ENCODE data around the gene SLC35F4.
"Not testable (repeated sequence)": the region's sequence is repeated elsewhere in the genome, so short reads cannot be mapped to it uniquely, and the experiment has no call there.

SLC35F4 gene

DNA sequence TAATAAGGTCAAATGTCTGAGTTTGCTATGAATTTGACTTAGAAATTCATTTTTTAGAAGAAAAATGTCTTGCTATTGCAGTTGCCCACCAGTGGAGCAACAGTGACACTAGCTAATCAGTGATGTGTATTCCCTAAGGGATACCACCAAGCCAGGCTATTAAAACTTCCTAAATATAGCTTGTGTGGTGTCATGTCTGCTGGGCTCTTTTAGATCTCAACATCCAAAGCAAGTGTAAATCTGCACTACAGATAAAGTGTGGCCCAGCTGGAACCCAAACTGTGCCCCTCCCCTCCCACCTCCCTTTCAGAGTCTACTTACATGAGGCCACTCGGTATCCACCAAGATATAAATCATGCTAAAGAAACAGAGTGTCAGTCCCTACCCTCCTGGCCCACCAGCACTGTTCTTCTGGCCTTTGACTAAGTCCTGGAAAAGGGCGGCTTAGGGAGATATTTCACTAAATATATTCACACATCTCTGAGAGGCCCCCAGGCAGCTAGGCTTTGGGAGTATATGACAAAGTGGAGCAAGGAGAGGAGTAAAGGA is 53.8 kb downstream of the SLC35F4 start:
- no peak for DNase-seq (ENCODE audit: insufficient read length, low spot score)
- FAIRE-seq = no peak

- peak; percentile 80 for FAIRE-seq
- no peak for DNase-seq (ENCODE audit: insufficient read length, low spot score)
Measured at GRCh38 chr14:57809808-57810207, 56.1 kb downstream of the SLC35F4 start.

GRCh38 chr14:57797160-57797559 is 68.7 kb downstream of the SLC35F4 start:
- FAIRE-seq = no peak
- no peak for DNase-seq (ENCODE audit: insufficient read length, low spot score)

- FAIRE-seq (no peak), DNase-seq (ENCODE audit: insufficient read length, low spot score) (no peak)
Measured at GRCh38 chr14:57796556-57796955, 69.3 kb downstream of the SLC35F4 start.

DNA sequence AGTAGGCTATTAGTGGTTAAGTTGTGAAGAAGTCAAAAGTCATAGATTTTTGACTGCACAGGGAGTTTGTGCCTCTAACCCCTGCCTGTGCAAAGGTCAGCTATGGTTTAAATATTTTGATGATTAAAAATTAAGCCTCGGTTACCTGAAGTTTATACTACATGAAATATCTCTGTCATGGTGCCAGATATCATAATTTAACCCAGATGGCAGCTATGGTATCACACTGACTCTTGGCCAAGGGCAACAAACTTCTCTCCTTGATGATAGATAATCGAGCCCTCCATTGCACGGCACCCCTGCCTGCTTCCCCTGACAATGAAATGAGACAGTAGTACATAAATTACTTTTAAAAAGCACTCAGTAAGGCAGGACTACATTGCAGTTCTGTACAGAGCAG is 80.8 kb downstream of the SLC35F4 start:
- DNase-seq (ENCODE audit: insufficient read length, low spot score) = no peak
- FAIRE-seq = peak; percentile 49

DNA sequence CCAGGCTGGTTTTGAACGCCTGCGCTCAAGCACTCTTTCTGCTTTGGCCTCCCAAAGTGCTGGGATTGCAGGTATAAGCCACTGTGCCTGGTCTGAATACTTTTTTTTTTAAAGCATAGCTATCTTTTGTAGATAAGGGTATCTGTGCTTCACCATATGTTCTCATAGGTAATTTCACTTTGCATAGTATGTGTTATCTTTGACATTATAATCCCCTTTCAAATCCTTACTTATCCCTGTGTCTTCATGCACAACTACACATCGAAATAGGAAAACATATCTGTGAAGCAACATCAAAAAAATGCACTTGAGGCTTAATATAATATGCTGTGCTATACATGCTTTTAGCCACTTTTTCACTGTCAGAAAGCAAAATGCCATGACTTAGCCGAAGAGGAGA is 94.1 kb downstream of the SLC35F4 start:
- DNase-seq (ENCODE audit: insufficient read length, low spot score) = no peak
- peak; percentile 57 for FAIRE-seq

GRCh38 chr14:57769863-57770523 is 95.9 kb downstream of the SLC35F4 start:
- DNase-seq (ENCODE audit: insufficient read length, low spot score) (no peak), FAIRE-seq (peak; percentile 64)

GRCh38 chr14:57761800-57762199 is 104.1 kb downstream of the SLC35F4 start:
- FAIRE-seq = no peak

GRCh38 chr14:57760896-57761295 is 105.0 kb downstream of the SLC35F4 start:
- DNase-seq (ENCODE audit: insufficient read length, low spot score) = no peak
- peak; percentile 54 for FAIRE-seq

More at GRCh38 chr14:57761800-57762199, 104.1 kb downstream of the SLC35F4 start:
- DNase-seq (ENCODE audit: insufficient read length, low spot score) = no peak

DNA sequence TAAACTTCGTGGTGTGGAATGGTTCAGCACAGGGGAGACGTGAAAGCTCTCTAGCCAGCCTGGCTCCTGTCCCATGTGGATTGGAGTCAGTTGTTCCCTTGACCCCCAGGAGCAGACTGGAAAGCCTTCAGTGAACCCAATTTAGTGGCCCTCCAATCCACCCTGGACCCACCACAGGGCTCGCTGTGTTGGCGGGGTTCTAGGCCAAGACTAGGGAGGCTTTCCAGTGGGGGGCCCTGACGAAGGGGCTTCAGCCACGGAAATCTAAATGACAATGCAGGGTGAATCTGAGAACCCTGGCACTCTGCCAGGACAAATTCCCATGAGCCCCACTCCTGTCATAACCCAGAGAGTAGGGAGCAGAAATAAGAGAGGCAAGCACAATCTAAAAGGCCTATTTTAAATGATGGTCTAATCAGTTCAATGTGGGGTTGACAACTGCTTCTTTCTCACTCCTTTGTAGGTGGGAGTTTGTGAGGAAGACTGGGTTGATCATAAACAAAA is 110.8 kb downstream of the SLC35F4 start:
- no peak for DNase-seq (ENCODE audit: insufficient read length, low spot score)
- no peak for FAIRE-seq

- no peak for DNase-seq (ENCODE audit: insufficient read length, low spot score)
- no peak for FAIRE-seq
Measured at GRCh38 chr14:57754527-57754926, 111.4 kb downstream of the SLC35F4 start.

GRCh38 chr14:57753821-57754220 is 112.1 kb downstream of the SLC35F4 start:
- DNase-seq (ENCODE audit: insufficient read length, low spot score) (no peak), FAIRE-seq (no peak)

DNA sequence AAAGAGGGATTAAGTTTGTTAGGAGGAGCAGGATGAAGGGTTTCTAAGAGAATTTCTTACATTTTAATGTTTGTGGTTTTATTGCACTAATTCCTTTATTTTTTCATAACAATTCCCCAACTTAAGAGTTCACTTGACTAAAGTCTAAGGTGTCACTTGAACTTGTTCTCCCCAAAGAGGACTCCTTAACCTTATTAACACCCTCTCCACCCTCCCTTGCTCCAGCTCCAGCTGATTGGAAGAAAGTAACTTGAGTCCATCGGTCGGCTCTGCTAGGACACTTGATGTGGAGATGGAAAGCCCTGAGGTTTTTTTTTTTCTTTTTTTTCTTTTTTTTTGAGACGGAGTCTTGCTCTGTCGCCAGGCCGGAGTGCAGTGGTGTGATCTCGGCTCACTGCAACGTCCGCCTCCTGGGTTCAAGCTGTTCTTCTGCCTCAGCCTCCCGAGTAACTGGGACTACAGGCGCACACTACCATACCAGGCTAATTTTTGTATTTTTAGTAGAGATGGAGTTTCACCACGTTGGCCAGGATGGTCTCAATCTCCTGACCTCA is 113.7 kb downstream of the SLC35F4 start:
- FAIRE-seq; DNase-seq (ENCODE audit: insufficient read length, low spot score): not testable (repeated sequence)

DNA sequence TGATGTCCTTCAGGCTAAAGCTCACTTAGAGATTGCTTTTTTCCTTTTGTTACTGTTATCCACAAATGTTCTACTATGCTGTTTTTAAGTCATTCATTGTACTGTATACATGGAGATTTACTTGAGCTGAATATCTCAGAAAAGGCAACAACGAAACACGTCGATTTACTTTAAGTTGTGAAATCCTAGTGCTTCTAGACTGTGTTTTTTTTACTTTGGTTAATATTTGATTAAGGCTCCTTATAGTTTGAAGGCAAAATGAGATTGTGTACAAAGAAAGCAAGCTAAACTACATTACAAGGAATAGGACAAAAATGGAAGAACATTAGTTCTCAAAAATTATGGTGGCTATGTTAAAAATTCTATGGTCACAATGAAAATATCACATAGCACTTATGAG is 114.5 kb downstream of the SLC35F4 start:
- DNase-seq (ENCODE audit: insufficient read length, low spot score) = no peak
- peak; percentile 60 for FAIRE-seq

DNA sequence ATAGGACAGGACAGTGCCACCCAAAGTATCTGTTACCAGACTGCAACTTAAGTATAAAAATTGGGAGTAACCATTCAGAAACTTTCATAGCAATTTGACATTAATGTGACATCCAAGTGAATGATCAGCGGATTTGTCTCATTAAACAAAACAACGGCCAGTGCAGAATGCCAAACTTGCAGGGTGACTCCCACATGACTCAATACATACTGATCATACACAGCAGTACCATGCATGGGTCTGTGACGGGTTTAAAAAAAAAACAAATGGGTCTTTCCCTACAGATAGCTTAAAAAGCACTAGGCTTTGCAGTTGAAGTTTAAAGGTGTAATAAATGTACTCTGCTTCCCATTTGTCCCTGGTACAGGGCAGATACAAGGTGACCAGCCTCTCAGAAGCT is 116.6 kb downstream of the SLC35F4 start:
- FAIRE-seq (peak; percentile 40), DNase-seq (ENCODE audit: insufficient read length, low spot score) (no peak)

- FAIRE-seq (no peak), DNase-seq (ENCODE audit: insufficient read length, low spot score) (no peak)
Measured at GRCh38 chr14:57748279-57748678, 117.6 kb downstream of the SLC35F4 start.

DNA sequence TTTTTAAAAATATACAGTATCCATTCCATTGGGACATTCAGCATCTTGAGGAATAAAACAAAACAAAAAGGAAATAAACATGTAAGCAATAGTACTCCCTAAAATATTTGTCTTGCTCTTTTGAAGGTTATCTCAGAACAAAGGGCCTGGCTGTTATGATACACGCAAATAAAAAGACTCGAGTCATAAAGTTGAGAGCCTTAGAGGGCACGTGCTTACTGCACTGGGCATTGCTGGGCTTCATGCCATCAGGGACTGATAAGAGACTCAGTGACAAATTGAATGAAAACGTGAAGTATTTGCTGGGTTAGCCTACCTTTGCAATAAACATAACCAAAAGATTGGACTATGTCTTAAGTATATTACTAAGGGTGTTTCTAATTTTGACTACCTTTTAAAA is 118.9 kb downstream of the SLC35F4 start:
- DNase-seq (ENCODE audit: insufficient read length, low spot score) = no peak
- FAIRE-seq = no peak

GRCh38 chr14:57746563-57746962 is 119.3 kb downstream of the SLC35F4 start:
- FAIRE-seq = no peak
- DNase-seq (ENCODE audit: insufficient read length, low spot score) = no peak

GRCh38 chr14:57739516-57739915 is 126.4 kb downstream of the SLC35F4 start:
- peak; percentile 85 for FAIRE-seq
- DNase-seq (ENCODE audit: insufficient read length, low spot score) = no peak

GRCh38 chr14:57737598-57737997 is 128.3 kb downstream of the SLC35F4 start:
- DNase-seq (ENCODE audit: insufficient read length, low spot score) = no peak

GRCh38 chr14:57736391-57736790 is 129.5 kb downstream of the SLC35F4 start:
- DNase-seq (ENCODE audit: insufficient read length, low spot score) (no peak), FAIRE-seq (peak; percentile 59)

More at GRCh38 chr14:57737598-57737997, 128.3 kb downstream of the SLC35F4 start:
- FAIRE-seq = no peak

DNA sequence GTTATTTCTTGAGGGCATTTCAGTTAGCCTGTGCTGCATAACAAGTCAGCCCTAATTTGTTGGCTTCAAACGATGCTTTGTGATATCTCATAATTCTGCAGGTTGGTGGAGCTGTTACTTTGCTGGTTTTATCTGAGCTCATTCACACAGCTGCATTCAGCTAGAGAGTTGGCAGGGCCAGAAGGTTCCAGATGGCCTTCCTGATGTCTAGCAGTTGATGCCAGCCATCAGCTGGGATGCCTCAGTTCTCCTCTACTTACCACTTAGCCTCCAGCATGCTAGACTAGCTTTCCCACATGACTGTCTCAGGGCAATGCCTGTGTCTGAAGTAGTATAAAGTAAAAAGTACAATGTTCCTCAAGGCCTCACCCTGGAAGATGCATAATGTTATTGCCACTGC is 130.6 kb downstream of the SLC35F4 start:
- DNase-seq (ENCODE audit: insufficient read length, low spot score) = no peak
- peak; percentile 44 for FAIRE-seq

All from HTR-8/SVneo (cell line).